MV-4-11 (cell line): ENCODE data around the gene PPTC7.
"Not testable (repeated sequence)": the region's sequence is repeated elsewhere in the genome, so short reads cannot be mapped to it uniquely, and the experiment has no call there.

Experiments
- DNase-seq: peaks from one replicate; lab custom pipeline; 2025; lab: John Stamatoyannopoulos, UW

Gene PPTC7

DNA sequence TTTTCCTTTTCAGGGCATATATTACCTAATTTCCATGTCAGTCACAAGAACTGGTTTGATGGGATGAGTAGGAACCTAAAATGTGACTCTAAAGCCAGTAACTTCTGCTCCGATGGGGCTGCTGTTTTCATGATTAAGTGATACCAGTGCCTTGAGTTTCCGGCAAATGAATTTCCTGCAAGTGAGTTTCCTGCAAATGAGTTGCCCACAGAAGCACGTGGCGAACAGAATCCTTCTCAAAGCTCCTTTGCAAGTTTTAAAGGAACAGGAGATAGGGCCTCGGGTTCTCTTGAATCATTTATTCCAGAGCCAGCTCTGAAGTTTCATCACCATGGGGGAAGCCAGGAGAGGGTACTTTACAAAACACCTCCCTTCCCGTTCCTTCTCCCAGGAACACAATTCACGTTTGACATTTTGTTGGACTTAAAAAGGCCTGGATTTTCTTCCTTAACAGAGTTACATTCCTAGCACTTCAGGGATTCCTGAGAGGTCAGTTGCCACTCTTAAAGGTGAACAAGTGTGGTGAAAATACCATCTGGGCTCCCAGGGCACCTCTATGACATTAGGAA is 2.2 kb upstream of the PPTC7 start:
- peak; percentile 17 for DNase-seq

DNA sequence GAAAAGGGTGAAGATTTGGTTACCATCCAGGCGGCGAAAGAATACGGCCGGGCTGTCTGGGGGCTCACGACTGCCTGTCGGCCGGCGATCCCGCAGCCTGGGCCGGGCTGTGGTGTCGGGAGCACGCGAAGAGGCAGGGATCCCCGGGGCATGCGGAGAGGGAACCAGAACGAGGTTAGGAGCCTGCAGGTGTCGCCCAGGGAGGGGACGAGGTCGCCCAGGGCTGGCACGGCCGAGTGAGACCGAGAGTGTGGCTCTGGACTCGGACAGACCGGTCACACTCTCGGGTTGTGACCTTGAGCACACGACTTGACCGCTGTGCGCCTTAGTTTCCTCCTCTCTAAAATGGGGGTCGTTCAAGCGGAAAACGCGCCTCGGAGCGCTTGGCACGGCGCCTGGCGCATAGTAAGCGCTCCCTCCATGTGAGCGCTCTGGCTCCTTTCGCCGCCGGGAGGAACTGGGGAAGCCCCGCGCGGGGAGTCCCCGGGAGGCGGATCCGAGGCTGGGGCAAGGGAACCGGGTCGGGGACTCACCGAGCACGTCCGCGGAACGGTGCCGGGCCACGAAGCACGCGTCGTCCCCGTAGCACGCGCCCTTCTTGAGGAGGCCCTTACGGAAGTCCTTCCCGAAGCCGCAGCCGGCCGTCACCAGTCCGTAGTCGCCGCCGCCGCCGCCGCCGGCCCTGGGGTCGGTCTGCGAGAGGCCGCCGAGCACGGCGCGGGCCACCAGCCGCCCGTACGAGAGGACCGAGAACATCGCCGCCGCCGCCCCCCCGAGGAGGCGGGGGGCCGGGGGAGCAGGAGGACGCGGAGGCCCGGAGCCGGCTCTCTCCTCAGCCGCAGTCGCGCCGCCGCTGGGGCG is 612 bp downstream of the PPTC7 start:
- peak; percentile 36 for DNase-seq

- DNase-seq: no peak
These were observed 1.2 kb downstream of the PPTC7 start for GRCh38 chr12:110581931-110582275.

DNA sequence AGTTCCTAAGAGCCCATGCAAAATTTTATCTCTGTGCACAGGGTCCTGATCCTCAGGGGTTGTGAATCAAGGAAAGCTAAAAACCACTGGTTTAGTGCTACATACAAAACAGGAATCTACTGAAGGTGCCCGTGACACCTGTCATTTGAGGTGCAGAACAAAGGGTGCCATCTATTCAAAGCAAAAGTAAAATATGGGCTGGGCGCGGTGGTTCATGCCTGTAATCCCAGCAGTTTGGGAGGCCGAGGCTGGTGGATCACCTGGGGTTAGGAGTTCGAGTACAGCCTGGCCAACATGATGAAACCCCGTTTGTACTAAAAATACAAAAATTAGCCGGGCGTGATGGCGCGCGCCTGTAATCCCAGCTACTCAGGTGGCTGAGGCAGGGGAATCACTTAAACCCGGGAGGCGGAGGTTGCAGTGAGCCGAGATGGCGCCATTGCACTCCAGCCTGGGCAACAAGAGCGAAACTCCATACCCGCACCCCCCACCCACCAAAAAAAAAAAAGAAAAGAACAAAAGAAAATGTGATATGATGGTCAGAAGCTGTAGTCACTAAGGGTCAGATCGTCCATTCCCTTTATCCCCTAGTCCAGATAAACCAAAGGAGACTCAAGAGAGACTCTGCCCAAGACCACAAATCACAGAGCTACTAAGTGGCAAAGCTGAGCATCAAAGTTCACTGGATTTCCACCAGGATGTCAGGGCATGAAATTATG is 3.4 kb downstream of the PPTC7 start:
- no peak for DNase-seq

DNA sequence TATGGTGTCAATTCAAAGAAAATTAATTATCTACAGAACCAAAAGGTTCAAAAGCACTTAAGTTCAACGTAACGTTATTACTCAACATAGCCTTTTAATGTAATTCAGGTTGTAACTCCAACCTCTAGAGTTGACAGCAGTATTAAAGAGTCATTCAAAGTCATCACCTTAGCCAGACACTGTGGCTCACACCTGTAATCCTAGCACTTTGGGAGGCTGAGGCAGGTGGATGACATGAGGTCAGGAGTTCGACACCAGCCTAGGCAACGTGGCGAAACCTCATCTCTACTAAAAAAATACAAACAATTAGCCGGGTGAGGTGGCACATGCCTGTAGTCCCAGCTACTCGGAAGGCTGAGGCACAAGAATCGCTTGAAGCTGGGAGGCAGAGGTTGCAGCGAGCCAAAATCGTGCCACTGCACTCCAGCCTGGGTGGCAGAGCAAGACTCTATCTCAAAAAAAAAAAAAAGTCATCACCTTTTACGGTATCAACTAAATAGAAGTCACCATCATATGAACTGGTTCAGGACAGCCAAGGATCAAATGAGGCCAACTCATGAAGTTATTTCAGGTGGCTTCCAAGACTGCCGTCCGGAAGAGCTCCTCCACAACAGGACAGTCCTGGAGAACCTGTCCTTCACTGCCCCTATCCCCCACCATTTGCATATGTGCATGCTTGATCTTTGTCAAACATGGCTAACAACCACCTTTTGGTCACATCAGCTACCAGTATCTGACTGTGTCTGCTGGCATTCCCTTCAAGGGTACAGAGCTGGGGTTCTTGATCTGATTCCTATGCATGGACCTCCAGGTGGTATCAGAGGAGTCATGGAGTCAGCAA is 4.2 kb downstream of the PPTC7 start:
- DNase-seq: no peak

- DNase-seq: peak; percentile 75
These were observed 5.0 kb downstream of the PPTC7 start for GRCh38 chr12:110577864-110578693.

GRCh38 chr12:110576504-110576903 is 6.6 kb downstream of the PPTC7 start:
- no peak for DNase-seq

GRCh38 chr12:110575326-110575725 is 7.8 kb downstream of the PPTC7 start:
- no peak for DNase-seq

- DNase-seq: not testable (repeated sequence)
These were observed 8.3 kb downstream of the PPTC7 start for GRCh38 chr12:110574717-110575230.

GRCh38 chr12:110574044-110574443 is 9.1 kb downstream of the PPTC7 start:
- no peak for DNase-seq

DNA sequence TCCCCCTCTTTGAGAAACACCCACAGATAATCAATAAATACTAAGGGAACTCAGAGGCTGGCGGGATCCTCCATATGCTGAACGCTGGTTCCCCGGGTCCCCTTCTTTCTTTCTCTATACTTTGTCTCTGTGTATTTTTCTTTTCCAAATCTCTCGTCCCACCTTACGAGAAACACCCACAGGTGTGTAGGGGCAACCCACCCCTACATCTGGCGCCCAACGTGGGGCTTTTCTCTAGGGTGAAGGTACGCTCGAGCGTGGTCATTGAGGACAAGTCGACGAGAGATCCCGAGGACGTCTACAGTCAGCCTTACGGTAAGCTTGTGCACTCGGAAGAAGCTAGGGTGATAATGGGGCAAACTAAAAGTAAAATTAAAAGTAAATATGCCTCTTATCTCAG is 12.3 kb downstream of the PPTC7 start:
- DNase-seq: not testable (repeated sequence)

DNA sequence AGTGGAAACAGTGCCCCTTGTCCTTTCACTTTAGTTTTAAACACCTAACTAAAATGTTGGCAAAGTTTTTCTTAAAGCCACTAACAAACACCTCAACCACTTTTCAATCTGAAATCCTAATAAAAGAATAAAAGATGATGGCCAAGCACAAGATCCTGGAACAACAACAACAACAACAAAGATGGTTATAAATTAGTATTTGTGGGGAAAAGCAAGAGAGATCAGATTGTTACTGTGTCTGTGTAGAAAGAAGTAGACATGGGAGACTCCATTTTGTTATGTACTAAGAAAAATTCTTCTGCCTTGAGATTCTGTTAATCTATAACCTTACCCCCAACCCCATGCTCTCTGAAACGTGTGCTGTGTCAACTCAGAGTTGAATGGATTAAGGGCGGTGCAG is 13.3 kb downstream of the PPTC7 start:
- DNase-seq: not testable (repeated sequence)

GRCh38 chr12:110568752-110569151 is 14.4 kb downstream of the PPTC7 start:
- DNase-seq: no peak

- no peak for DNase-seq
These were observed 16.1 kb downstream of the PPTC7 start for GRCh38 chr12:110566993-110567392.

DNA sequence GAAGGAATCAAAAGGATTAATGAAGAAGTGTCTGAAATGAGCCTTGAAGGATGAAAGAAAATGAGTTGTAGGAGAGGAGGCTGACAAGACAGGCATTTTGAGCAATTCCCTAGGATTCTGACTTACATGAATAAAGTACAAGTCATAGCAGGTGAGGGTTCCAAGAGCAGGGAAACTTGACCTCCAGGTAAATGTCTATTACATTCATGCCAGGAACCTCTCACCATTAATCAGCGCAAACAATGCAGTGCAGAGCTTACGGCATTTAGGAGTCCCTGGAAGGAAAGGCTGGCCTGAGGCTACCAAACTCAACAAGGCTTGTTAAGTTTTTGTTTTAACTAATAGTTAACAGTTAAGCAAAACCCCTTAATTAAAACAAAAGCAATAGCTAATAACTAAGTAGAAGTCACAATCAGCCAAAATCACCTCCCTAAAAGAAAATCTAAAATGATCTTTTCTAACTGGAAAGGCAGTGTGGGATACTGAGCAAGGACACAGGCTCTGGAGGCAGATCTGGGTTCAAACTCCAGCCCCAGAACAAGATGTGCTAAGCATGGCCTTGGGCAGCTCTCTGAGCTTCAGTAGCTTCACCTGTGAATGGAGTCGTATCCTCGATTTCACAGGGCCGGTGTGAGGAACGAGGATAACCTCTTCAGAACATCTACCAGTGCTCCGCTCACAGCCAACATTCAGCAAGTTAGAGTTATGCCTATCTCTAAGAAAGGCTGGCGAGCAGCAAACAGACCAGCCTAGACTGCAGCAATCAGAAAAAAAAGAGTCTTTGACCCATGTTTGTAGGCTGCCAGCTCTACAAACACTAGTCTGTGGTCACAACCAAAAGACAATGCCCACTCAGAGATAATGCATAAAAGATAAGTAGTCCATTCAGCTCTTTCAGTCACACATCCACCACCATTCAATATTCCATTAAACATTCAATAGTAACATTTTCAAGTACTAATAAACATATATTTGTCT is 16.9 kb downstream of the PPTC7 start:
- no peak for DNase-seq

- DNase-seq: no peak
These were observed 18.6 kb downstream of the PPTC7 start for GRCh38 chr12:110564471-110564991.

DNA sequence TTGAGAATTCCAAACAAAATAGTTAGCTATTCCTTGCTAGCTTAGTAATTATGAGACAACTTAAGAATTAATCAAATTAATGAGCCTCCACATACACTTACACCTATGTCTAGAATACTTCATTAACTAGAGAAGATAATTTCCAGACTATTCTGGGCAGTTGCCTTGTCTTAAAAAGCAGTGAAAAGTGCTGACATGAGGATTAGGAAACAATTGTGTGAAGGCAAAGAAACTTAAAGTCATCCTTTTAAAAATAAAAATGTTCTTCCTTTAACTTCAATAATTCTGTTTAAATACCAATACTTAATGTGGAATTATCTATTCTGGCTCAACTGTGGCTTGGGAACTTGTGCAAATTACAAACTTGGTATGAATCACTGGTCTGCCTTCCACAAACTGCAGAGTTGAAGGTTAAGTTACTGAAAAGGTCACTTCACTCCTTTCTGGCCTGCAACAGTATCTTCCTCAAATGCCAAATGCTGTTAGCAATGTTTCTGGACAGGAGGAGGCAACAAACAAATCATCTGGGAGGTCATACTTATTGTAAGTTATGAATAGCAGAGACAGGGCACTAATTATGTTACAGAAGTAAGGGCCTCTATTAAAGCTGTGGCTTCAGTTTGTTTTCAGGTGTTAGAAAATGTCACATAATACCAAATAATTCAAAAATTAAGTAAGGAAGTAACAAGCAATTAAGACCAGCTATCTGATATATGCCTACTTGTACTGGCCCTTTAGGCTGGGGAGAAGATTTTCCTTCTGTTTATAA is 19.2 kb downstream of the PPTC7 start:
- no peak for DNase-seq

DNA sequence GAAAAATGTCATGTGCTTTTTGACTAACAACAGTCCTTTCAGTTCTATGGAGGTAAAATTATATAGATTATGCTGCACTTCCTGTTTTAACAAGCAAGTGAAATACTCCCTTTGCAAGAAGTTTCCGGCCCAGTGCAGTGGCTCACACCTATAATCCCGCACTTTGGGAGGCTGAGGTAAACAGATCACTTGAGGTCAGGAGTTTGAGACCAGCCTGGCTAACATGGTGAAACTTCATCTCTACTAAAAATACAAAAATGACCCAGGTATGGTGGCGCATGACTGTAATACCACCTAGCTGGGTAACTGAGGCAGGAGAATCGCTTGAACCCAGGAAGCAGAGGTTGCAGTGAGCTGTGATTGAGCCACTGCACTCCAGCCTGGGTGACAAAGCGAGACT is 20.7 kb downstream of the PPTC7 start:
- DNase-seq: not testable (repeated sequence)
